ENCODE data around the gene ACOT9.

ACOT9 gene

DNA sequence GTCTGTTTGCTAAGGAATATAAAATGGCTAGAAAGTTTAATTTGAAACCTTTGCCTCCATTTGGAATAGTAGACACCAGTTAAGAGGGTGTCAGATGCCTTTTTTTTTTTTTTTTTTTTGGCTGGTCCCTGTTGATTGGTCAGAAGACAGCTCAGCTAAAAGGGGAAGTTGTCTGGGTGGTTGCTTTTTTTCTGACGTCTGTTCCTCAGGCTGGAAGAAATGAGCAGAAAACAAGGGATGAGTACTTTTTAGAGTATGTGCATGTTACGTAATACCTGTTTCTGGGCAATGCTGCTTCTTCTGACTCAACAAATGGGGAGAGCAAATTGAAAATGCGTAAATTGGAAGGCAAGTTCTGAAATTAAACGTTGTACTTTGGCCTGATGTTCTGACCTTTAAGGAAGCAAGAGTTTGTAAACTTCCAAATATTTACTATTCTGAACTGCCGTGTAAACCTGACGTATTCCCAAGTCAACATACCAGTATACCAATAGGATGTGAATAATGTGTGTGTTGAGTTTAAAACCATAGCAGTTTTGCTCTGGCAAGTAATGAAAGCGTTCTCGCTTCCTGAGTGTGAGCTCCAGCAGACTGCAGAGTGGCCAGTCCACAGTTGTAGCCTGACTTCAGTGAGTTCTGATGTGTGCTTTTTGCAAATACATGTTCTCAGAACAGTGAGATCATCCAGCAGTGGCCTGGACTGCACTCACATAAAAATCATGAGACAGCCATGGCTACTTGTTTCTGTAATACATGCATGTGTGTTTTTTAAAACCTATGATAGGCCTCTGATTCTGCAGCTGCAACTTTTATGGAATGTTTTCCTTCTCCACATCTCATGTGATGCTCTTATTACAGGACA, 41.6 kb upstream of the ACOT9 start:
- TF ChIP-seq CEBPB (IDR thresholded peaks at IDR 0.05) (0 out of 2 replicates have a peak, but pooled peaks have one; percentile 12), MAX (IDR thresholded peaks at IDR 0.05) (no peak)

DNA sequence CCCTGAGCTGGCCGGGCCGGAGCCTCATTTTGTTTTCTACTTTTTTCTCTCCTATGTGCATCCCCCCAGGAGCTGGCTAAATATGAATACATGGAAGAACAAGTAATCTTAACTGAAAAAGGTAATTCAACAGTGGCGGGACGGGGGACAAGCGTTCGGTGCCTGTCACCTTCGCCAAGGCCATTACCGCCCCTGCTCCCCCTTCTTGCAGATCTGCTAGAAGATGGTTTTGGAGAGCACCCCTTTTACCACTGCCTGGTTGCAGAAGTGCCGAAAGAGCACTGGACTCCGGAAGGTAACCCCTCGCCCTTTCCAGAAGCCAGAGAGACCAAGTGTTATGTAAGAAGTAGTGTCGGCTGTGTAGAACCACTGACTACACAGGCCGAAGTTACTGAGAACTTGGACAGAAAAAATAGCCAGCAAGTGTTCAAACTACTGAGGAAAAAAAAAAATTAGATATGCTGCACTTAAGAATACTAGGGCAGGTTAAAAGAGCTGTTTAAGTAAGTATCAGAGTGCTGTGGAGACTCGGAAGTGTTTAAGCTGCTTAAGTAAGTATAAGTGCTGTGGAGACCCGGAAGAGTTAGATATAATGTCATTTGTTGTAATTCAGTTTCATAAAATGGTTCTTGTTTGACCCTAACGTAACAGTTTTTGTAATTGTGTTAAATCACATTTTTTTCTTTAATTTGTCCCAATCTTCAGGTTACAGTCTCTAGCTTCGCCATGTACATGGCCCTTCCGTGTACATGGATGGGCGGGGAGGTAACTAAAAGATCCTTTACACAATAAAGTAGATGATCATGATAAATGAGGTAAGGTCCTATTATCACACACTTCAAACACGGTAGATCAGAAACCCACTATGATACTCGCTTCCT, 40.8 kb upstream of the ACOT9 start:
- TF ChIP-seq MAX (IDR thresholded peaks at IDR 0.05), result no peak
- TF ChIP-seq ZBTB7A (IDR thresholded peaks at IDR 0.05; ENCODE audit: low read depth), result no peak
- TF ChIP-seq TEAD4 (IDR thresholded peaks at IDR 0.05), result no peak
- TF ChIP-seq NFIC (IDR thresholded peaks at IDR 0.05), result no peak
- TF ChIP-seq EP300 (IDR thresholded peaks at IDR 0.05; ENCODE audit: borderline replicate concordance), result no peak
- TF ChIP-seq USF1 (IDR thresholded peaks at IDR 0.05), result no peak
- no peak for TF ChIP-seq TCF12 (IDR thresholded peaks at IDR 0.05; ENCODE audit: low read depth)
- no peak for TF ChIP-seq TAF1 (IDR thresholded peaks at IDR 0.05; ENCODE audit: low read depth)
- no peak for TF ChIP-seq EGR1 (IDR thresholded peaks at IDR 0.05)
- TF ChIP-seq CREB1 (IDR thresholded peaks at IDR 0.05; ENCODE audit: low read depth), result no peak

GRCh38 chrX:23782863-23783588, 40.0 kb upstream of the ACOT9 start, which contains the start of gene SAT1:
SAT1 (plus strand) TSS chrX:23783173; CDS start chrX:23783352, 179 bp downstream.
- no peak for TF ChIP-seq ZBTB7A (IDR thresholded peaks at IDR 0.05; ENCODE audit: low read depth)
- peak; percentile 26; the same call in 1 of the 2 replicates for TF ChIP-seq MAX (IDR thresholded peaks at IDR 0.05)
- peak; percentile 80 for TF ChIP-seq TAF1 (IDR thresholded peaks at IDR 0.05; ENCODE audit: low read depth)
- no peak for TF ChIP-seq EGR1 (IDR thresholded peaks at IDR 0.05)
- TF ChIP-seq NFIC (IDR thresholded peaks at IDR 0.05), result 0 out of 2 replicates have a peak, but pooled peaks have one; percentile 10
- TF ChIP-seq TCF12 (IDR thresholded peaks at IDR 0.05; ENCODE audit: low read depth), result peak; percentile 26; the same call in 1 of the 2 replicates
- TF ChIP-seq YY1 (IDR thresholded peaks at IDR 0.05; ENCODE audit: low read depth), result no peak
- TF ChIP-seq EP300 (IDR thresholded peaks at IDR 0.05; ENCODE audit: borderline replicate concordance), result peak; percentile 16; the same call in 1 of the 2 replicates
- no peak for TF ChIP-seq USF1 (IDR thresholded peaks at IDR 0.05)
- TF ChIP-seq RAD21 (IDR thresholded peaks at IDR 0.05; ENCODE audit: low read depth), result peak; percentile 73

GRCh38 chrX:23782455-23782854, 39.4 kb upstream of the ACOT9 start:
- TF ChIP-seq ZBTB7A (IDR thresholded peaks at IDR 0.05; ENCODE audit: low read depth), result no peak

DNA sequence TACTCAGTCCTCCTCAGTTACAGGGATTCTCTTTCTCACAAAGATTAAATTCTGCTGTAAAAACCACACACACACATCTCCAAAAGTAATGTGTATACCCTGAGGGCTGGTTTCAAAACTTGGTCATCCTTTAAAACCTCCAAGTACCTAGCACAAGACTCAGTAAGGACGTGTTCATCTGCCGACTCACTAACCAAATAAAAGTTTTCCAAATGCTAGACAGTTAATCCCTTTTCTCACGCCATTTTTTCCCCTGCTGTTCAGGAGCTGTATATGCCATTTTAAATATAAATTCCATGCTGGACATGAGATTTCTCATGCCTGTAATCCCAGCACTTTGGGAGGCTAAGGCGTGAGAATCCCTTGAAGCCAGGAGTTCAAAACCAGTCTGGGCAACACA, 35.9 kb upstream of the ACOT9 start:
- TF ChIP-seq TCF12 (IDR thresholded peaks at IDR 0.05; ENCODE audit: low read depth) (no peak), EGR1 (IDR thresholded peaks at IDR 0.05) (no peak), CEBPB (IDR thresholded peaks at IDR 0.05) (no peak), NFIC (IDR thresholded peaks at IDR 0.05) (no peak), USF1 (IDR thresholded peaks at IDR 0.05) (no peak), ZBTB7A (IDR thresholded peaks at IDR 0.05; ENCODE audit: low read depth) (no peak), CREB1 (IDR thresholded peaks at IDR 0.05; ENCODE audit: low read depth) (no peak), EP300 (IDR thresholded peaks at IDR 0.05; ENCODE audit: borderline replicate concordance) (no peak), TAF1 (IDR thresholded peaks at IDR 0.05; ENCODE audit: low read depth) (no peak), FOXM1 (IDR thresholded peaks at IDR 0.05; ENCODE audit: borderline replicate concordance, low read depth) (no peak), YY1 (IDR thresholded peaks at IDR 0.05; ENCODE audit: low read depth) (no peak), MAX (IDR thresholded peaks at IDR 0.05) (no peak)
- TF ChIP-seq, protein P1, sequence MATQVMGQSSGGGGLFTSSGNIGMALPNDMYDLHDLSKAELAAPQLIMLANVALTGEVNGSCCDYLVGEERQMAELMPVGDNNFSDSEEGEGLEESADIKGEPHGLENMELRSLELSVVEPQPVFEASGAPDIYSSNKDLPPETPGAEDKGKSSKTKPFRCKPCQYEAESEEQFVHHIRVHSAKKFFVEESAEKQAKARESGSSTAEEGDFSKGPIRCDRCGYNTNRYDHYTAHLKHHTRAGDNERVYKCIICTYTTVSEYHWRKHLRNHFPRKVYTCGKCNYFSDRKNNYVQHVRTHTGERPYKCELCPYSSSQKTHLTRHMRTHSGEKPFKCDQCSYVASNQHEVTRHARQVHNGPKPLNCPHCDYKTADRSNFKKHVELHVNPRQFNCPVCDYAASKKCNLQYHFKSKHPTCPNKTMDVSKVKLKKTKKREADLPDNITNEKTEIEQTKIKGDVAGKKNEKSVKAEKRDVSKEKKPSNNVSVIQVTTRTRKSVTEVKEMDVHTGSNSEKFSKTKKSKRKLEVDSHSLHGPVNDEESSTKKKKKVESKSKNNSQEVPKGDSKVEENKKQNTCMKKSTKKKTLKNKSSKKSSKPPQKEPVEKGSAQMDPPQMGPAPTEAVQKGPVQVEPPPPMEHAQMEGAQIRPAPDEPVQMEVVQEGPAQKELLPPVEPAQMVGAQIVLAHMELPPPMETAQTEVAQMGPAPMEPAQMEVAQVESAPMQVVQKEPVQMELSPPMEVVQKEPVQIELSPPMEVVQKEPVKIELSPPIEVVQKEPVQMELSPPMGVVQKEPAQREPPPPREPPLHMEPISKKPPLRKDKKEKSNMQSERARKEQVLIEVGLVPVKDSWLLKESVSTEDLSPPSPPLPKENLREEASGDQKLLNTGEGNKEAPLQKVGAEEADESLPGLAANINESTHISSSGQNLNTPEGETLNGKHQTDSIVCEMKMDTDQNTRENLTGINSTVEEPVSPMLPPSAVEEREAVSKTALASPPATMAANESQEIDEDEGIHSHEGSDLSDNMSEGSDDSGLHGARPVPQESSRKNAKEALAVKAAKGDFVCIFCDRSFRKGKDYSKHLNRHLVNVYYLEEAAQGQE (IDR thresholded peaks at IDR 0.05; ENCODE audit: low read depth), result no peak

GRCh38 chrX:23776363-23776762, 33.3 kb upstream of the ACOT9 start:
- TF ChIP-seq FOXM1 (IDR thresholded peaks at IDR 0.05; ENCODE audit: borderline replicate concordance, low read depth) (no peak), EGR1 (IDR thresholded peaks at IDR 0.05) (no peak), CEBPB (IDR thresholded peaks at IDR 0.05) (no peak), TEAD4 (IDR thresholded peaks at IDR 0.05) (no peak), RAD21 (IDR thresholded peaks at IDR 0.05; ENCODE audit: low read depth) (no peak), TCF12 (IDR thresholded peaks at IDR 0.05; ENCODE audit: low read depth) (no peak), ZBTB7A (IDR thresholded peaks at IDR 0.05; ENCODE audit: low read depth) (no peak), NFIC (IDR thresholded peaks at IDR 0.05) (no peak), USF1 (IDR thresholded peaks at IDR 0.05) (no peak), YY1 (IDR thresholded peaks at IDR 0.05; ENCODE audit: low read depth) (no peak), EP300 (IDR thresholded peaks at IDR 0.05; ENCODE audit: borderline replicate concordance) (no peak)
- TF ChIP-seq, protein P1 (IDR thresholded peaks at IDR 0.05; ENCODE audit: low read depth), result no peak

Data from Ishikawa (cell line).